ENCODE measurements around the gene ERI3.

ERI3 gene

GRCh38 chr1:44281962-44282703, 72.9 kb downstream of the ERI3 start:
- DNase-seq = no peak

GRCh38 chr1:44276901-44277300, 78.2 kb downstream of the ERI3 start:
- no peak for DNase-seq

- DNase-seq = no peak
Measured at GRCh38 chr1:44275991-44276405, 79.1 kb downstream of the ERI3 start.

GRCh38 chr1:44275296-44275962, 79.6 kb downstream of the ERI3 start:
- DNase-seq = no peak

- DNase-seq = no peak
Measured at GRCh38 chr1:44273560-44274350, 81.3 kb downstream of the ERI3 start.

GRCh38 chr1:44272992-44273391, 82.1 kb downstream of the ERI3 start:
- DNase-seq = no peak

- no peak for DNase-seq
Measured at GRCh38 chr1:44271646-44272045, 83.4 kb downstream of the ERI3 start.

GRCh38 chr1:44270686-44271628, 84.1 kb downstream of the ERI3 start:
- no peak for DNase-seq

GRCh38 chr1:44268054-44268453, 87.0 kb downstream of the ERI3 start:
- no peak for DNase-seq

GRCh38 chr1:44267438-44267837, 87.6 kb downstream of the ERI3 start:
- no peak for DNase-seq

- DNase-seq = no peak
Measured at GRCh38 chr1:44266400-44267344, 88.4 kb downstream of the ERI3 start.

- DNase-seq = no peak
Measured at GRCh38 chr1:44265656-44266358, 89.2 kb downstream of the ERI3 start.

- DNase-seq = no peak
Measured at GRCh38 chr1:44264451-44264771, 90.6 kb downstream of the ERI3 start.

GRCh38 chr1:44263568-44264450, 91.2 kb downstream of the ERI3 start:
- no peak for DNase-seq

GRCh38 chr1:44262816-44263567, 92.1 kb downstream of the ERI3 start:
- DNase-seq = no peak

GRCh38 chr1:44262414-44262813, 92.6 kb downstream of the ERI3 start:
- DNase-seq = no peak

GRCh38 chr1:44261962-44262361, 93.1 kb downstream of the ERI3 start:
- no peak for DNase-seq

- no peak for DNase-seq
Measured at GRCh38 chr1:44261171-44261817, 93.8 kb downstream of the ERI3 start.

- DNase-seq = no peak
Measured at GRCh38 chr1:44260792-44261170, 94.3 kb downstream of the ERI3 start.

Measured in stimulated activated CD8-positive, alpha-beta memory T cell treated with anti-CD3 and anti-CD28 coated beads, Interleukin-4, amount 100 ng/mL, for 48 hours (primary cell).